ENCODE data around the gene SLC16A5. TPM values are rescaled to one million over a fixed set of nuclear protein-coding genes. Genes with fewer than 3 reads are reported as not detected.

The SLC16A5 gene
- polyA plus RNA-seq, 4 donors = 24.1 to 32.3 (median 27.8) TPM

DNA sequence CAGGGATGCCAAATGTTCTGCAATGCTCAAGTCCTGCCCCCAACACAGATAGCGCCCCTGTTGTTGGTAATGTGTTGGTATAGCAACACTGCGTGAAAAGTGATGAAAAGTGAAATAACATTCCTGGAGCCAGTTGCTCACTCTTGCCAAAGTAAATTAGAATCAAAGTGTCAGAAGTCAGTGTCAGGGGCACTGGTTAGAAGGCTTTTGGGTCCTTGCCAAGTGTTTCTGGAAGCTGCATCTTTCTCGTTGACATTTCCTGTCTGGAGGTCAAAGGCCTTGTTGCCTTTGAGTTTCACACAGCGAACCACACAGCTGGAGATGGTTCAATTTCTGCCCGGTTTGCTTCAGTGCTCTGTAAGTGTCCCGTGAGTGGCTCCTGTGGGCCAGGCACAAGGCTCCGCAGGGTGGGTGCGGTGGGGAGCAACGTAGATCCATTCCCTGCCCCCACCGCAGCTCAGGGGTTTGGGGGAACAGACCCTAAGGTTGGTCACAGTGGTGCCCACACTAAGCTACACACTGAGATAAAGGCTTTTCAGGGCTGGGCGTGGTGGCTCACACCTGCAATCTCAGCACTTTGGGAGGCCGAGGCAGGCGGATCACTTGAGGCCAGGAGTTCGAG is 3.6 kb upstream of the SLC16A5 start:
- peak in 1 of 4 donors; percentile 44 for DNase-seq (ENCODE audit: low read depth in 4 of 4, low spot score in 3 of 4)

DNA sequence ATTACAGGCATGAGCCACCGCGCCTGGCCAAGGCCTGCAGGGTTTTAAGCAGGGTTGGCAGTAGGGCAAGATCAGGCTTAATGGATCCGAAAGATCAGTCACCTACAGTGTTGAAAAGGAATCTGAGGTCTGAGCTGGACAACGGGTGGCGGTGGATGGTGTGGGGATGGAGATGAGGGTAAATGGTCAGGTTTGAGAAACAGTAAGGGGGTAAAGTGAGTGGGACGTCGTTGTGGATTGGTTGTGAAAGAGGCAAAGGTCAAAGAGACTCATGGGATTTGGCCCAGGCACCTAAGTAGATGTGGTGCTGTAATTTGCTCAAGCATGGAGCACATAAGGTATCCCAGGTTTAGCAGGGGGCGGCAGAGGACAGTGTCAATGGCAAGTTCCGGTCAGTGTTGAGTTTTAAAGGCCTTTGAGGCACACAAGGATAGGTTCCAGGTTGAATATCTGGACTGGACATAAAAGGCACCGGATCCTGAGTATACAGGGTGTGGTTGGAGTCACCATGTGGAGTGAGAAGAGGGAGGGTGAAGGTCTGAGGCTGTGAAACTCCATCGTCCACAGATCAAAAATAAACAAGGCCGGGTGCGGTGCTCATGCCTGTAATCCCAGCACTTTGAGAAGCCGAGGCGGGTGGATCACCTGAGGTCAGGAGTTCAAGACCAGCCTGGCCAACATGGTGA is 1.1 kb upstream of the SLC16A5 start:
- no peak for DNase-seq (ENCODE audit: low read depth in 4 of 4, low spot score in 3 of 4)

DNA sequence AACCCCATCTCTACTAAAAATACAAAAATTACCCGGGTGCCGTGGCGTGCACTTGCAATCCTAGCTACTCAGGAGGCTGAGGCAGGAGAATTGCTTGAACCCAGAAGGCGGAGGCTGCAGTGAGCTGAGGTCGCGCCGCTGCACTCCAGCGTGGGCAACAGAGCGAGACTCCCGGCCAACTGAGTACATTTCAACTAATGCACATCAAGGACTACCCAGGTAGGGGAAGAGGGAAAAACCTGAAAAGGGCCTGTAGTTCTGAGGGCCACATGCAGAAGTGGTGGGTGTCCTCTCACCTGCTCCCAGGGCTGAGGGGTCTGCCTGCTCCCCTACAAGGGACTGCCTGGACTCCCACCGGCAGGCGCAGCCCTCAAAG is 584 bp upstream of the SLC16A5 start:
- DNase-seq (ENCODE audit: low read depth in 4 of 4, low spot score in 3 of 4) = no peak

GRCh38 chr17:75088465-75089417 is 987 bp downstream of the SLC16A5 start:
- DNase-seq (ENCODE audit: low read depth in 4 of 4, low spot score in 3 of 4) = no peak

GRCh38 chr17:75090871-75091854 is 3.4 kb downstream of the SLC16A5 start:
- no peak for DNase-seq (ENCODE audit: low read depth in 4 of 4, low spot score in 3 of 4)

DNA sequence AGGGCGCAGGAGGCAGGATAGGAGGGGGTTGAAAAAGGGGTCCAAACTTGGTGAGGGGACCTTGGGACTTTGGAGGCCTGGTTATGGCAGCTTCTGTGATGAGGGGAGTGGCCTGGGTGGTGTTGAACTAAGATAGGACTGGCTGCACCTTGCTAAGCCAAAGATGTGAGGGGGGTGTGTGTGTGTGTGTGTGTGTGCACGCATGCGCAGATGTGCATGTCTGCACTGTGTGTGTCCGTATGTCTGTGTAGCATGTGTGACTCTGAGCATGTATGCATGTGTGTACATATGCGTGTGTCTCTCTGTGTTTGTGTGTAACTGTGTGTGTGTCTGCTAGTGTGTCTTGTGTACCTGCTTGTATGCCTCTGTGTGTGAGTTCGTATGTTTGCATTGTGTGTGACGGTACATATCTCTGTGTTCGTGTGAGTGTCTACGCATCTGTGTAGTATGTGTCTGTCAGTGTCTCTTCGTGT is 4.1 kb downstream of the SLC16A5 start:
- no peak for DNase-seq (ENCODE audit: low read depth in 4 of 4, low spot score in 3 of 4)

DNA sequence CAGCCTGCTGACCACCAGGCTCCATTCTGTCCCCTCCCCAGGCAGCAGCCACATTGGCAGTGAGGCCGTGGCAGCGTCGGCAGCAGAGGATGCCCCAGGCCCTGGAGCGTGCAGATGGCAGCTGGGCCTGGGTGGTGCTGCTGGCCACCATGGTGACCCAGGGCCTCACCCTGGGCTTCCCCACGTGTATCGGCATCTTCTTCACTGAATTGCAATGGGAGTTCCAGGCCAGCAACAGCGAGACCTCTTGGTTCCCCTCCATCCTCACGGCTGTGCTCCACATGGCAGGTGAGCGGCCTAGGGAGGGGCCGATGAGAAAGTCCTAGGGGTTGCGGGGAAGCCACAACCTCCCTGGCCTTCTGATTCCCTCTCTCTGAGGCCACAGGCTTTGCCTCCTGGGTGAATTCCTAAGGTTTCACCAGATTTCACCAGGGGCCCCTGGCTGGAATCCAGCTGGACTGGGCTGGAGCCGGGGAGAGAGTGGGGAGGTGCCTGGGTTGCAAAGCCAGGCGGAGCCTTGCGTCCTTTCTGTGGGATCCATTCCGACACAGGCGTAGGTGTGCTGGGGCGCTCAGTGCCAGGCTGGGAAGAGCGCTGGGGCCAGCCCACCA is 5.9 kb downstream of the SLC16A5 start:
- DNase-seq (ENCODE audit: low read depth in 4 of 4, low spot score in 3 of 4) = no peak

DNA sequence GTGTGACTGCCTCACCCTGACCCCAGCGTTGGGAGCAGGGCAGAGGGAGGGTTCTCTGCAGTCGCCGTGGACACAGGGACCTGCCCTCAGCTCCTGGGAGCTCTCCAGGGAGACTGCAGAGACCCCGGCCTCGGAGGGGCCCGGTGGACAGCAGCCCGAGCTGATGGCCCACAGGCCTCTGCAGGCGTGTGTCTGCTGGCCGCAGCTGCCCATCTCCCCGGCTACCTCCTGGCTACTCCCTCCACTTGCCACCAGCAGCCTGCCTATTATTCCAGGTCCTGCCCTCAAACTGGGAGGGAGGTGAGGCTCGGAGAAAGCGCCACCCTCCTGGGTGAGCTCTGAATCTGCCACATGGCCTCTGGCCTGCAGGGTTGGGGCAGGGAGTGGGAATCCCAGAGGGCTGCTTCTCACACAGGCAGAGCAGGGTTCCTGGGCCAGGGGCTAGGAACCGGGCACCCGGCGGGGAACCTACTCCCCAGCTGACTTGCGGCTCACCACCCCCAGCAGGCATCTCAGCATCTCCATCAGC is 7.2 kb downstream of the SLC16A5 start:
- DNase-seq (ENCODE audit: low read depth in 4 of 4, low spot score in 3 of 4) = no peak

DNA sequence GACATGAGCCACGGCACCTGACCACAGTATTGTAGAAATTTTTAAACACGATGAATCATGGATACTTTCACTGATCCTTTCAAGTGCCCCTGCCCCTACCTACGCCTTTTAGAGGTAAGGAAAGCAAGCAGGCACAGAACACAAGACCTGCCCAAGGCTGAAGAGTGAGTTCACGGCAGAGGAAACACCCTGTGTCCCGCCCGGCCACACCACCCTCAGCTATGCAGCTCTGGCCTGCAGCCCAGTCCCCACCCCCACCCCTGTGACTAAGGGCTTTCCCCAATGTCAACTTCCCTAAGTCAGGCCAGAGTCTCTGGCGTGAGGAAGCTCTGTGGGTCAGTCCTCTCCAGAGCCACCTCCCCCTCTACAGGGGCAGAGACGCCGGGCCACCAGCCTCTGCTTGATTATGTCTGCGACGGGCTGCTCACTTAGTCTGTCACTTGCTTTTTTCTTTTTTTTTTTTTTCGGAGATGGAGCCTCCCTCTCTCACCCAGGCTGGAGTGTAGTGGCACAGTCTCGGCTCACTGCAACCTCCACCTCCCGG is 8.4 kb downstream of the SLC16A5 start:
- DNase-seq (ENCODE audit: low read depth in 4 of 4, low spot score in 3 of 4) = no peak

- no peak for DNase-seq (ENCODE audit: low read depth in 4 of 4, low spot score in 3 of 4)
Observed at GRCh38 chr17:75097865-75098264, 10.1 kb downstream of the SLC16A5 start.

- no peak for DNase-seq (ENCODE audit: low read depth in 4 of 4, low spot score in 3 of 4)
Observed at GRCh38 chr17:75098861-75099260, 11.1 kb downstream of the SLC16A5 start.

DNA sequence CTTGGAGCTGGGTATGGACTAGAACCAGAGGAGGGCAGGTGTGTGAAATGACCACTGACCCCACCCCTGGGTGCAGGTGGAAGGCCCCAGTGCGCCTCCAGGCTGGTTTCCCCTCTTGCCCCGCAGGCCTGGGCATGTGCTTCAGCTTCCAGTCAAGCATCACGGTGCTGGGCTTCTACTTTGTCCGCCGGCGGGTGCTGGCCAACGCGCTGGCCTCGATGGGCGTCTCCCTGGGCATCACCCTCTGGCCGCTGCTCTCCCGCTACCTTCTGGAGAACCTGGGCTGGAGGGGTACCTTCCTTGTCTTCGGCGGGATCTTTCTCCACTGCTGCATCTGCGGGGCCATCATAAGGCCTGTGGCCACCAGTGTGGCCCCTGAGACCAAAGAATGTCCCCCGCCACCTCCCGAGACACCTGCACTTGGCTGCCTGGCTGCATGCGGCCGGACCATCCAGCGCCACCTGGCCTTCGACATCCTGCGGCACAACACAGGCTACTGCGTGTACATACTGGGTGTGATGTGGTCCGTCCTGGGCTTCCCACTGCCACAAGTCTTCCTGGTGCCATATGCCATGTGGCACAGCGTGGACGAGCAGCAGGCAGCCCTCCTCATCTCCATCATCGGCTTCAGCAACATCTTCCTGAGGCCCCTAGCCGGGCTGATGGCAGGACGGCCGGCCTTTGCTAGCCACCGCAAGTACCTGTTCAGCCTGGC is 12.3 kb downstream of the SLC16A5 start:
- no peak for DNase-seq (ENCODE audit: low read depth in 4 of 4, low spot score in 3 of 4)

DNA sequence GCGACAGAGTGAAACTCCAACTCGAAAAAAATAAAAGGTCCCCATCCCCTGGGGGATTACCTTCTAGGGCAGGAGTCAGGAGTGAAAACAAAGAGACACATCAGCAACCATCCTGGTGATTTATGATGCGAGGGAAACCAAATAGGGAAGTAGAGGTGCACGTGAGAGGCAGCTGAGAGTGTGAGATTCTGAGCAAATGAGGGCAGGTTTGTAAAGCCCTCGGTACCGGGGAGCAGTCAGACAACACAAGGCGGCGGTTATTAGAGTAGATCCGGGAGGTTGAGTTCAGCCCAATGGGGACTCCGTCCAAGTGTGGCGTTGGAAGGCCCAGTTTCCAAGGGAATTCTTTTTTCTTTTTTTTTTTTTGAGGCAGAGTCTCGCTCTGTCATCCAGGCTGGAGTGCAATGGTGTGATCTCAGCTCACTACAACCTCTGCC is 14.6 kb downstream of the SLC16A5 start:
- DNase-seq (ENCODE audit: low read depth in 4 of 4, low spot score in 3 of 4) = no peak

GRCh38 chr17:75103601-75104554 is 16.1 kb downstream of the SLC16A5 start:
- DNase-seq (ENCODE audit: low read depth in 4 of 4, low spot score in 3 of 4) = no peak

DNA sequence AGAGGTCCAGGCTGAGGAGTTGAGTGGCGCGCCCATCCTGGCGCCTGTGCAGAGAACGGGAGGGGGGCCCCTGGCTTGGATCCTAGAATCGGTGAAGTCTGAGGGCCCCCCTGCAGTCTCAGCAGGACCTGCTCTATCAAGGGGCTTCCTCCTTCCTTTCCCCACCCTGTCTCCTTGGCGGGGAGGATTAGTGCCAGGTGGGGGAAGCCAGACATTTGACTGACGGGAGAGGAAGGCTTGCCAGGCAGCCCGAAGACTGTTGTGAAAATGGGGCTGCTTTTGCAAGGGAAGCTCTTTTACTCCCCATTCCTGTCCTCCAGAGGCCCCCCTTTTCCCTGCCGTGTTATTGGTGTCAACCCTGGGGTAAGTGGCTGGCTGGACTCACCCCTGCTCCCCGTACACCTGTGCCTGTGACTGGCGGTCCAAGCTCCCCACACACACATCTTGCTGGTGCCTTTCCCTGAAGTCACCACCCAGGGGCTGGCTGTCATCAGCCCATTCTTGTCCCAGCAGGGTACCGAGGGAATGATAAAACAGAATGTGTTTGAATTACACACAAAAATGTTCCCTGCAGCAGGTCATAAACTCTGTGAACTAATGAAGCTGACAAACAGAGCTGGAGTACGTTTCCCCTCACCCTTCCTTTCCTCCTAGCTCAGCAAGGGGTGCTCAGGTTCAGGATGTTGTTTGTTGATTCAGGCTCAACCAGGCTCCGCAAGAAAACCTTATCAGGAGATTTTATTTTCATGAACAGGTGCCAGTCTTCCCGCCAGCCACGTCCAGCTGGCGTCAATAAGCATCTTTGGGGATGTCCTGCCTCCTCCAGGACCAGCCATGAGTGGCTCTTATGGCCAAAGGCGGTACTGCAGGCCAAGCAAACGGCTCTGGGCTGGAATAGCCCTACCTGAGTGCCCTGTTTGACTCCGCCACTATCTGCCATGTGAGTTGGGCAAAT is 17.6 kb downstream of the SLC16A5 start:
- DNase-seq (ENCODE audit: low read depth in 4 of 4, low spot score in 3 of 4) = no peak

- no peak for DNase-seq (ENCODE audit: low read depth in 4 of 4, low spot score in 3 of 4)
Observed at GRCh38 chr17:75108193-75108592, 20.4 kb downstream of the SLC16A5 start.
